Esophagus squamous epithelium (tissue), 4 donors: ENCODE measurements around the gene SLC9A9.

Experiments
- POLR2A ChIP-seq, 4 donors: fragments of 450-650 bp; IDR thresholded peaks; one replicate each; pipeline ENCODE4 v1.6.1; 2017; ENCODE audit warnings: antibody characterized with exemption in 4 of 4, mild to moderate bottlenecking in 4 of 4, moderate library complexity in 3 of 4
- TF ChIP-seq, protein P1 (sequence below), 6 experiments: fragments of 450-650 bp in 4 of 6; fragments of 200-600 bp in 2 of 6; sonication (generic) in 2 of 6; IDR thresholded peaks; one replicate each; pipeline ENCODE4 v1.5.1; 2016 to 2019; ENCODE audit warnings: antibody characterized with exemption in 6 of 6, mild to moderate bottlenecking in 4 of 6, moderate library complexity in 4 of 6

DNA sequence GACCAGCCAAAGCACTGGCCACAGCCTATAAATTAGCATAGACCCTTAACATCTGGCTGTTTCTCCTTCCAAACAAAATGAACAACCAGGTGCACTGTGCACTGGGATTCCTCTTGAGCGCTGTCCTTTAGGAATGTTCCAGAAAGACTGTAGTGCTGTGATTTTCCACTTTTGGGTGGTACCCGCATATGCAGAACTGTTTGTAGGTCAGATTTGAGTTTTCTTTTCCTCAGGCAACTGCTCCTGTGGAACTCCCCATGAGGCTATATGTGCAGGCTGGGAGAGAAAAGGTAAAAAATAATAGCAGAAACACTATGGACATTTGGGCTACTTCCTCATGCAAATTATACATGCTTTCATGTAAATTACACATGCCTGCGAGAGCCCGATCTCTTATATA lies 589.6 kb downstream of the SLC9A9 start:
- TF ChIP-seq POLR2A (IDR thresholded peaks at IDR 0.05) = no peak
- TF ChIP-seq, protein P1, sequence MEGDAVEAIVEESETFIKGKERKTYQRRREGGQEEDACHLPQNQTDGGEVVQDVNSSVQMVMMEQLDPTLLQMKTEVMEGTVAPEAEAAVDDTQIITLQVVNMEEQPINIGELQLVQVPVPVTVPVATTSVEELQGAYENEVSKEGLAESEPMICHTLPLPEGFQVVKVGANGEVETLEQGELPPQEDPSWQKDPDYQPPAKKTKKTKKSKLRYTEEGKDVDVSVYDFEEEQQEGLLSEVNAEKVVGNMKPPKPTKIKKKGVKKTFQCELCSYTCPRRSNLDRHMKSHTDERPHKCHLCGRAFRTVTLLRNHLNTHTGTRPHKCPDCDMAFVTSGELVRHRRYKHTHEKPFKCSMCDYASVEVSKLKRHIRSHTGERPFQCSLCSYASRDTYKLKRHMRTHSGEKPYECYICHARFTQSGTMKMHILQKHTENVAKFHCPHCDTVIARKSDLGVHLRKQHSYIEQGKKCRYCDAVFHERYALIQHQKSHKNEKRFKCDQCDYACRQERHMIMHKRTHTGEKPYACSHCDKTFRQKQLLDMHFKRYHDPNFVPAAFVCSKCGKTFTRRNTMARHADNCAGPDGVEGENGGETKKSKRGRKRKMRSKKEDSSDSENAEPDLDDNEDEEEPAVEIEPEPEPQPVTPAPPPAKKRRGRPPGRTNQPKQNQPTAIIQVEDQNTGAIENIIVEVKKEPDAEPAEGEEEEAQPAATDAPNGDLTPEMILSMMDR (IDR thresholded peaks at IDR 0.05) = no peak
